Activated naive CD4-positive, alpha-beta T cell treated with anti-CD3 and anti-CD28 coated beads, Interleukin-2, amount 50 U/mL, for 72 hours (primary cell): ENCODE results near the gene PTGES2. TPM values are rescaled to one million over a fixed set of nuclear protein-coding genes. Genes with fewer than 3 reads are reported as not detected.

ENCODE experiments used
- ATAC-seq, 2 donors: fragments of 150-1000 bp; cut with Tn5 transposase; 2 replicates each; pipeline ENCODE4 v1.10.0; 2021; ENCODE audit warnings: mild to moderate bottlenecking in 2 of 2, moderate library complexity in 2 of 2
- DNase-seq, 2 donors: peaks; one replicate each; pipeline ENCODE4 v3.0.0; 2021 to 2022; ENCODE audit warnings: low spot score in 2 of 2
- H3K27ac Mint-ChIP-seq, 2 donors: one replicate each; pipeline ENCODE4 v1.8.0; 2022; ENCODE audit warnings: mild to moderate bottlenecking in 2 of 2, mixed read lengths in 2 of 2
- H3K36me3 Mint-ChIP-seq, 2 donors: one replicate each; pipeline ENCODE4 v1.8.0; 2022; ENCODE audit warnings: mixed read lengths in 2 of 2
- H3K9me3 Mint-ChIP-seq, 2 donors: one replicate each; pipeline ENCODE4 v1.8.0; 2022; ENCODE audit warnings: mixed read lengths in 2 of 2
- total RNA-seq, 2 donors: library from RNA; stranded (reverse); gene quantifications; one replicate each; pipeline ENCODE4 v1.2.3, GENCODE V29; 2022

The PTGES2 gene
- total RNA-seq, 2 donors from 2014 or later, result 6.6 to 50.6 TPM

- H3K9me3 Mint-ChIP-seq, result no peaks in the 10 kb centered on the region
- H3K36me3 Mint-ChIP-seq, result peaks cover 0 to 6% of the 10 kb centered on the region in 2 donors
- DNase-seq, result peak; percentile 91
- H3K27ac Mint-ChIP-seq, result peak within 1 kb of the TSS; percentile 79 to 90
- peak; percentile 87 to 92 for ATAC-seq
Observed at GRCh38 chr9:128159784-128160602, 32.5 kb upstream of the PTGES2 start, which contains the start of gene BBLN. BBLN (plus strand) TSS chr9:128160265; CDS start chr9:128160408, 143 bp downstream.

GRCh38 chr9:128159522-128159783 lies 31.9 kb upstream of the PTGES2 start:
- H3K36me3 Mint-ChIP-seq, result peaks cover 0 to 6% of the 10 kb centered on the region in 2 donors
- ATAC-seq (peak; percentile 28 to 49), DNase-seq (peak; percentile 34 to 70)
- H3K9me3 Mint-ChIP-seq, result no peaks in the 10 kb centered on the region
- H3K27ac Mint-ChIP-seq, result peak overlapping the region; percentile 79 to 88

GRCh38 chr9:128155736-128156500 lies 28.4 kb upstream of the PTGES2 start:
- H3K36me3 Mint-ChIP-seq, result no peaks in the 10 kb centered on the region
- ATAC-seq (no peak), DNase-seq (no peak)
- no peak overlapping the region for H3K27ac Mint-ChIP-seq
- H3K9me3 Mint-ChIP-seq, result no peaks in the 10 kb centered on the region

GRCh38 chr9:128153947-128154695 lies 26.6 kb upstream of the PTGES2 start:
- Mint-ChIP-seq H3K27ac (no peak overlapping the region), H3K36me3 (no peaks in the 10 kb centered on the region), H3K9me3 (no peaks in the 10 kb centered on the region)
- no peak for ATAC-seq
- no peak for DNase-seq

GRCh38 chr9:128153060-128153946 lies 25.8 kb upstream of the PTGES2 start:
- Mint-ChIP-seq H3K27ac (no peak overlapping the region), H3K36me3 (no peaks in the 10 kb centered on the region), H3K9me3 (no peaks in the 10 kb centered on the region)
- ATAC-seq (no peak), DNase-seq (no peak)

GRCh38 chr9:128152133-128153059 lies 24.9 kb upstream of the PTGES2 start:
- H3K9me3 Mint-ChIP-seq, result no peaks in the 10 kb centered on the region
- ATAC-seq, result no peak
- DNase-seq, result no peak
- no peak overlapping the region for H3K27ac Mint-ChIP-seq
- H3K36me3 Mint-ChIP-seq, result no peaks in the 10 kb centered on the region

GRCh38 chr9:128151309-128152132 lies 24.0 kb upstream of the PTGES2 start:
- no peak for ATAC-seq
- no peak for DNase-seq
- Mint-ChIP-seq H3K9me3 (no peaks in the 10 kb centered on the region), H3K36me3 (no peaks in the 10 kb centered on the region), H3K27ac (no peak overlapping the region)

- H3K27ac Mint-ChIP-seq, result no peak overlapping the region
- DNase-seq, result peak in 1 of 2 donors; percentile 26
- H3K9me3 Mint-ChIP-seq, result no peaks in the 10 kb centered on the region
- peak in 1 of 2 donors; percentile 77 for ATAC-seq
- no peaks in the 10 kb centered on the region for H3K36me3 Mint-ChIP-seq
Observed at GRCh38 chr9:128150594-128151308, 23.2 kb upstream of the PTGES2 start.

- H3K36me3 Mint-ChIP-seq, result no peaks in the 10 kb centered on the region
- H3K9me3 Mint-ChIP-seq, result no peaks in the 10 kb centered on the region
- DNase-seq (no peak), ATAC-seq (peak in 1 of 2 donors; percentile 22)
- H3K27ac Mint-ChIP-seq, result no peak overlapping the region
Observed at GRCh38 chr9:128149951-128150593, 22.5 kb upstream of the PTGES2 start.

GRCh38 chr9:128149001-128149701 lies 21.6 kb upstream of the PTGES2 start, which contains the start of gene LCN2:
LCN2 (plus strand) TSS chr9:128149453; CDS start chr9:128149526, 73 bp downstream.
- Mint-ChIP-seq H3K27ac (no peak within 1 kb of the TSS), H3K36me3 (no peaks in the 10 kb centered on the region), H3K9me3 (no peaks in the 10 kb centered on the region)
- DNase-seq (no peak), ATAC-seq (no peak)

- no peak overlapping the region for H3K27ac Mint-ChIP-seq
- H3K9me3 Mint-ChIP-seq, result no peaks in the 10 kb centered on the region
- no peaks in the 10 kb centered on the region for H3K36me3 Mint-ChIP-seq
- DNase-seq (no peak), ATAC-seq (no peak)
Observed at GRCh38 chr9:128148509-128149000, 21.0 kb upstream of the PTGES2 start.

GRCh38 chr9:128146591-128147120 lies 19.1 kb upstream of the PTGES2 start:
- Mint-ChIP-seq H3K9me3 (no peaks in the 10 kb centered on the region), H3K27ac (no peak overlapping the region), H3K36me3 (no peaks in the 10 kb centered on the region)
- ATAC-seq, result no peak
- DNase-seq, result no peak

GRCh38 chr9:128145951-128146351 lies 18.4 kb upstream of the PTGES2 start:
- ATAC-seq, result no peak
- Mint-ChIP-seq H3K27ac (no peak overlapping the region), H3K9me3 (no peaks in the 10 kb centered on the region), H3K36me3 (no peaks in the 10 kb centered on the region)
- no peak for DNase-seq
